HG03108 (cell line): ENCODE results near the gene TMEM178A.

ENCODE experiments used
- ATAC-seq: cut with Tn5 transposase; IDR thresholded peaks from one replicate; pipeline ENCODE4 v1.9.1; 2021; ENCODE audit warnings: moderate library complexity; ENCODE audit not compliant: unreplicated experiment

TMEM178A gene

DNA sequence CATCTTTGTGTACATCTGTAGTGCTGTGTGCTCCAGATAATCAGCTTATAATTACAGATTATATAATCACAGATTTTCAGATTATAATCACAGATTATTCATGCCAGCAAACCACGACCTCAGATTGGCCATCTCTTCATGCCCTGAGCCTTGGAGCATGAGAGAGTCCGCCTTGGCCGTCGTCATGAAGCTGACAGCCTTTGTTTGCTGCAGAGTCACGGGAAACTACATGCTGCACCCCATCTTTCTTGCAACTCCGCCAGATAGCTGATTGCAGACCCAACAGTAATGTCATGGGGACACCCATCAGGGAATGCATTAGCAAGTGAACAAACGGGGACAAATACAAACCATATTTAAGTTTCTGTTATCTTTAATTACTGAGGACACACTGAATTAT lies 7.3 kb downstream of the TMEM178A start:
- no peak for ATAC-seq

- ATAC-seq = no peak
Measured at GRCh38 chr2:39676342-39676741, 10.6 kb downstream of the TMEM178A start.

DNA sequence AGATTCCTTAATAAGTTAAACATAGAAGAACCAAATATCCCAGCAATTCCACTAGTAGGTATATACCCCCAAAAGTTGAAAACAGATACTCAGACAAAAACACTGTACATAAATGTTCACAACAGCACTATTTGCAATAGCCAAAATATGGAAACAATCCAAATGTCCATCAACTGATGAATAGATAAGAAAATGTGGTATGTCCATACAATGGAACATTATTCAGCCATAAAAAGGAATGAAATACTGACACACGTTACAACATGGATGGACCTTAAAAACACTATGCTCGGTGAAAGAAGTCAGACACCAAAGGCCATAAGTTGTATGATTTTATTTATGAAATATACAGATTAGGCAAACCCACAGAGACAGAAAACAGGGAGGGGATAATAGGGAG lies 12.5 kb downstream of the TMEM178A start:
- no peak for ATAC-seq

GRCh38 chr2:39679805-39680204 lies 14.1 kb downstream of the TMEM178A start:
- no peak for ATAC-seq

GRCh38 chr2:39682066-39682692 lies 16.5 kb downstream of the TMEM178A start:
- ATAC-seq = no peak

- ATAC-seq = no peak
Measured at GRCh38 chr2:39683022-39683699, 17.4 kb downstream of the TMEM178A start.

DNA sequence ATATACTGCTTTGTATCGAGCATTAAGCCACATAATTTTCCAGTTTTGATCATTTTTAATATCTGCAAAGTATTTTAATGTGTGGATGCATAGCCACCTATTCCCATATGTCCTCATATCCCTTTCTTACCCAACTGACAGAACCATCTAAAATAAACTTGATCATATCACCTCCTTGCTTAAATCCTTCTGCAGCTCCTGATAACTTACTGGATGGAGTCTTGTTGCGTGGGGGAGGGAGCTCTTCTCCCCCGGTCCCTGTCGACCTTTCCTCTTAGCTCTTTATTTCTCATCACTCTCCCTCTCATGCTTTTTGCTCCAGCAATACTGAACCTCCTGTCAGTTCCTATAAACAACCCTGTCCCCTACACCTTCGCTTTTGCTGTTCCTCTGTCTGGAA lies 18.7 kb downstream of the TMEM178A start:
- ATAC-seq = no peak

DNA sequence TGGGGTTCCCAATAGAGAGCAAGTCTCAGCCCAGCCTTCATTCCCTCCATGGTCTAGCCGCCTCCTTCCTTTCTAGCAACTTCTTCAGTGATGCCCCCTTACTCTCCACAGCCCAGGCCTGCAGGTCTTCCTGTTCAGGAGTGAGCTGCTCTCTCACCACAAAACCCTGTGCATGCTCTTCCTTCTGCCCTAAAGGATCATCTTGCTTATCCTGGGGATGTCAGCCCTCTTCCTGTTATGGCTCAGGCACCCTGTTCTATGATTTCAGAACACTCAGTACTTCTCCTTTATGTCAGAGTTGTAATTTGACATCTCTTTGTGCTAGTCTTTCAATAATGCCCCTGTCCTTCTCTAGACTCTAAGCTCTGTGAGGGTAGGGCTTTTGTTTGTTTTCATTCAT lies 19.4 kb downstream of the TMEM178A start:
- no peak for ATAC-seq

GRCh38 chr2:39686456-39686855 lies 20.7 kb downstream of the TMEM178A start:
- ATAC-seq = no peak

- ATAC-seq = no peak
Measured at GRCh38 chr2:39688181-39688580, 22.5 kb downstream of the TMEM178A start.

- no peak for ATAC-seq
Measured at GRCh38 chr2:39689272-39689841, 23.6 kb downstream of the TMEM178A start.

DNA sequence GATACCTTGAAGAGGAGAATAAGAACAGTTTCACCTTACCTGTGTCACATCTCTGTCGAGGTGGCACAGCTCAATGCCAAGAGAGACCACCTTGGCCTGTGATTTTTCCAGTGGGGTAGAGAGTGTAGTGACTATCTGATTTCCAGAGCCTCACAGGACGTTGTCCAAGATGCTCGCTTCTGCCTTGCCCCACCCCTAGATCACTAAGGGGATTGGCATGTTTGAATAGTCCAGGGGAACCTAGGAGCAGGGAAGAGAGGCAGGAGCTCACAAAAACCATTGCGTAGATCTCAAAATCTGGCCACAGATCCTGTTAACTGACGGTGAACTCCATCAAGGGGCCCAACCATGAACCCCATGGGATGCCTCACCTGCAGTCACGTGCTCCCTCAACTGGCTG lies 24.2 kb downstream of the TMEM178A start:
- ATAC-seq = no peak

DNA sequence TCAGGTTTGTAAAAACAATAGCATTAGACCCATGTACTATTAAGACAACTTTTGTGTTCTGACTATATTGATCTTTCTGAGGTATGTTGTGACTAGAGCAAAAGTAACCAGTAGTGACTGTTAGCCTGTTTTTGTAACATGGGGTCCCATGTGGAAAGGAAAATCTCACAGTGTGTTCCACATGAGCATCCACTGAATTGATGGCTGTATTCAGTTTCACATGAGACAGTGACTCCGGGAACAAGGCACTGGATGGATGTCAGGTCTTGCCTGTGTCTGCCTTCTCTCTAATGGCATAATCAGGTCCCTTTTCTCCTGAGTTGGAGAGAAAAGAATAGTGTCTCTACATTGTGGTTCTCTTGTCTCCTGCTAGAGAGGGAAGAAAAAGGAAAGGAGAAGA lies 27.5 kb downstream of the TMEM178A start:
- no peak for ATAC-seq

DNA sequence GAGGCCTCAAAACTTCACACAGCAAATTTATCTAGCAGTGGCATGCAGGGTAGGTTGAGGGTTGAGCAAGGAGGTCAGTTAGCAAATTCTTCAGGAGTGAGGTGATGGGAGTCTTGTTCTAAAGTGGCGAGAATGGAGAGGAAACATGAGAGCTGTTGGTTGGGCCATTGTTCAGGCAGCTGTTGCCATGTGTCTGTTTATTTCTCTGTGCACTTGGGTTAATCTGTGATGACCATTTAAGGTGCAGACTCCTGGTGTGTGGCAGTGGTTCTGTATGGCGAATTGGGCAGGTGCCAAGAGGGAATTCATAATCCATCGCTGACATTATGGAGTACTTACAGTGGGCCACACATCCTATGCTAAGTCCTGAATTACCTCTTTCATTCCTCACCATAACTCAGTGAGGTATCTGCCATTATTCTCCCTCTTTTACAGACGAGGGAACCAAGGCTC lies 30.4 kb downstream of the TMEM178A start:
- ATAC-seq = no peak

- no peak for ATAC-seq
Measured at GRCh38 chr2:39696838-39697237, 31.1 kb downstream of the TMEM178A start.

- no peak for ATAC-seq
Measured at GRCh38 chr2:39697454-39697853, 31.7 kb downstream of the TMEM178A start.

DNA sequence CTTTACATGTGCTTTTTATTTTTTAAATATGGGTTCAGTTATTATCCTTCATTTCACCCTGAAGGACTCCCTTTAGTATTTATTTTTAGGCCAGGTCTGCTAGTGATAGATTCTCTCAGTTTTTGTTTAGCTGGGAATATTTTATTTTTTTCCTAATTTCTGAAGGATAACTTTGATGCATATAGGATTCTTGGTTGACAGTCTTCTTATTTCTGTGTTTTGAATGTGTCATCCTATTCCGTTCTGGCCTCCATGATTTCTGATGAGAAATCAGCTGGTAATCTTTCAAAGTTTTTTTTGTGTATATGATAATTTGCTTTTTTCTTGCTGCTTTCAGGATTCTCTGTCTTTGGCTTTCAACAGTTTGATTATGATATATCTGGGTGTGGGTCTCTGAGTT lies 35.4 kb downstream of the TMEM178A start:
- no peak for ATAC-seq

DNA sequence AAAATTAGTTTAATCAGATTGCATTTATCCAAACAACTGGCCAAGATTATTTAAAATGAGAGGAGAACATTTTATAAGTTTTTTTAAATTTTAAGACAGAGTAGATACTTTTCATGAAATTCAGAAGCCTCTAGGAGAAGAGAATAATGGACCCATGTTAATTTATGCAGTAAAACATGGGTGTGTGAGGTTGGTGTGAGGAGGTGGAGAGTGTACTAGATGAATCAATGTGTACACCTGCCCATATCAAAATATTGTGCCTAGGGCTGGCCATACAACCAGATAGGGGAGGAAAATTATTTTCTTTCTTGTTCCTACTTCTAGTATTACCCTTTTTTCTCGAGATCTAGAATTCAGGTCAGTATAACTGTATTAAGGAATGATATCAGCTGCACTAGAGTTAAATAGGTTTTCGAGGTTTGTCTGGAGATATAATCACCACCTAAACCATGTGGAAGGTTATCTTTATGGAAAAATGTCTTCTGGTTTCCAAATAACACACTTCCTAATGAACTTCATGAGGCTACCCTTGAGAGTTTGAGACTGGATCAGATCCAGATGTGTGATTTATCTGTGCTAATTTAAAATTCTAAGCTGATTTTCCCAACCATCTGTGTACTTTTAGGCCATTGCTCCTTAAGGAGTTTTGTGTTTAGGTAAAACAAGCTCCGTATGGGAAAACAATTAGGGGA lies 37.6 kb downstream of the TMEM178A start:
- ATAC-seq = no peak

DNA sequence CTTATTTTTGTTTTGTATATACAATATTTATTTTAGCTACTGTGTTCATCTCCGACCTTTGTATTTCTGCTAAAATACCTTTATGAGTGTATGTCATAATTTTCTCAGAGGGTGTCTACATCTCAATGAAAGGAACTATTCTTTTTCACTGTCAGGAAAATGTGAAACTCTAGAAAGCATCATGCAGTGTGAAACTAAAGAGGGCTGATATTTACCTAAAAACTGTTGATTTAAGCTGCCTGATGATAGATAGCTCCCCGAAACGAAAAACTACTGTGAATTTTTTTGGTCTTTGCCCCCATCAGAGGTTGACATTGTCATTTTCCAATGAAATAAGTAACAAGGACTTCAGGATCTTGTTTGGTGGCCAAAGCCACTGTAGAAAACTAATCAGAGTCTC lies 38.8 kb downstream of the TMEM178A start:
- ATAC-seq = no peak

DNA sequence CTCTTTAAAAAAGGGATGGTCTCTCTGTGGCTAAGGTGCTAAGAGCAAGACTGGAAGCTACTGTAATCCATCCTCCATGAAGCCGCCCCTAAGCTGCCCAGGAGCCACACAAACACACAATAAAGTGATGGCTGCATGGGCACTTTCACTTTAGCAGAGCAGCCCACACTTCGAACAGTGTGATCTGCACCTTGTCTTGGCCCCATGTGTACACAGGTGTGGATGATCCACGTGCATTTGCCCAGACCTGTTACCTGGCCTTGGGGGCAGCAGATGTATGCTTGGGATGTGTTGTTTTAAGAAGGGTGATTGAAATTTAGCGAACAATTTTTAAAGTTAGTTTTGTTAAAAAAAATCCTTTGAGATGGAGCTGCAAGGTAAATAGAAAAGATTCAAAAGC lies 39.9 kb downstream of the TMEM178A start:
- no peak for ATAC-seq

GRCh38 chr2:39706312-39706711 lies 40.6 kb downstream of the TMEM178A start:
- no peak for ATAC-seq

- no peak for ATAC-seq
Measured at GRCh38 chr2:39706945-39707344, 41.2 kb downstream of the TMEM178A start.
